Skin of body (tissue), 3 donors: ENCODE results near the gene LIN7A. TPM values are rescaled to one million over a fixed set of nuclear protein-coding genes. Genes with fewer than 3 reads are reported as not detected.
A peak's percentile ranks its signal among the peaks of the same experiment; 100 is the strongest.

Experiments used
- DNase-seq: peaks from one replicate; lab custom pipeline; 2025; lab: John Stamatoyannopoulos, UW
- small RNA-seq: library from RNA; depleted of rRNA; stranded (forward); fragments of <200 nt; gene quantifications from one replicate; pipeline ENCODE3, GENCODE V24; 2014; ENCODE audit warnings: low replicate concordance
- total RNA-seq: library from RNA; depleted of rRNA; stranded (reverse); fragments of >200 nt; gene quantifications from one replicate; pipeline ENCODE4 v1.2.3, GENCODE V29; 2014

LIN7A gene
- total RNA-seq, 1 donor from 2014 or later, result 5.9 TPM

- no peak for DNase-seq
These were observed 175.9 kb downstream of the LIN7A start for GRCh38 chr12:80761838-80762237.

DNA sequence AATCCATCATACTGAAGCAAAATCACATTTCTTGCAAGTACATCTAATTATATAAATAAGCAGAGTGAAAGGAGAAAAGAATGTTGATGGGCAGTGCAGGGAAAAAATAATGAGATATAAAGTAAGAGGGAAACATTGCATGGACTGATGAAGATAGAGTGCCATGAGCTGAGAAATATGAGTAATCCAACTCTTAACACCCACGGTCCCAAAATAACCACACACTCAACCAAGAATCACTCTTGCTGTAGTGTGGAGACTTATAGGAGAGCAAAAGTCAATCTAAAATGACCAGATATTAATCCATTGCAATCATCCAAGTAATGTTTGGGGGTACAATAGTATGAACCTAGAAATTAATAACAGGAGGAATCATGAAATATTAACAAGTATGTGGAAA, 180.9 kb downstream of the LIN7A start:
- no peak for DNase-seq

DNA sequence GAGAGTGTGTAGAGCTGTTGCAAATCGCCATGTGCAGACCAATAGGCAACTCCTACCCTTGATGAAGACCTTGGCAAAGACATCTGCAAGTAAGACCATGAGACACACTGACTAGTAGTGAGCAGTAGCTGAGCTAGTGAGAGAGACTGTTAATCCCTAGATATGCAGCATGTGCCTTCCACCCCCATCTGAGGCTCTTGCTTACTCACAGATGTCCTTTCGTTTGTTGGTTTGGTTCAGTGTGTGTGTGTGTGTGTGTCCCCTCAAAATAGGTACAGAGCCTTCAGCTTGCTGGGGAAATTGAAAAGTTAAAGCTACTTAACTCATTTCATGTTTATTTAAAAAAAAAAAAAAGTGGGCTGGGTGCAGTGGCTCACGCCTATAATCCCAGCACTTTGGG, 183.5 kb downstream of the LIN7A start:
- no peak for DNase-seq

DNA sequence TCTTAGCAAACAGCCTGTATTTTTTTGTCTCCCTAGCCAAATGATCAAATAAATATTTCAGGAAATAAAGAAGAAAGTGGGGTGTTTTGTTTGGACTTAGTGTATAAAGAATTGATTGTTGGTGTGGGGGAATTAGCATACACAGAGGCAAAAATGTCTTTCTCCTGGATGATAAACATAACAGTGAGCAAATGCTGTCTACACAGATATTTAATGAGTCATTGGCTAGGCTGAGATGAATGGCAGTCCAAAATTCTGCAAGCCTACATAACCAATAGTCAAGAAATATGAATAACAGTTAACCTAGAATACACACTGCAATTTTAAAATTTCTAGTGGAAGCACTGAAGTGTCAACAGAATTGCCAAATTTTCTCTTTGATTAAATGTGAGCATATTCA, 185.3 kb downstream of the LIN7A start:
- no peak for DNase-seq

DNA sequence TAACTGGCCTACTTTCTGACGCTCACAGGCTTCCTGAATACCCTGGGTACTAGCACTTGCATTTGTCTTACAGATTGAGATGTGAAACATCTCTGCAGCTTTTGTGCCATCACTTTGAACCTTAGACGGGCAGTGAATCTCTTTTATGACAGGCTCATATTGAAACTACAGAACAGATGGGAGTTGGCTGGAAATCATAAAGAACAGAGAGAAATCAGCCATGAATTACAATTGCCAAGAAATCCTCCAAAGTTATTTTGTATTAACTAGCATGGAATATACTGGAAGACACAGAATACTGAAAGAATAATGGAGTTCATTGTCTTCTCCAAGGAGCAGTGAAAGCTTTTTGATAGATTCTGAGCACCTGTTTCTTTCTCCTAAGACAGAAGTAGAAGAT, 188.3 kb downstream of the LIN7A start:
- no peak for DNase-seq

DNA sequence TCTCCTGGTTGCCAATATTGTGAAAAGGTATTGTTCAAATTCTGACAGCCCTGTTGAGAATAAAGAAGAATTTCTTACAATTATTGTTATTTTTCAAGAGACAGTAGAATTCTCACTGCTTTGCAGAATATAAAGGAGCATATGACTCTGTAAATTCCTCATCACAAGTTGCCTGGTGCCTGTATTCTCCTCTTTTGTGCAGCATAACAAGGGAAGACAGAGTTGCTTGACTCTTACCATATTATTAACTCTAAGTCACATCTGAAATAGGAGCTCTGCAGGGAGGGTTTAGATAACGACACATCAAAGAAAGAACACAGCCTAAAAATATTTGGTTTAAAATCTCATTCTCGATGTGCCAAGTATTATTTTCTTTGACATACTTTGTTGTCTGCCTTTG, 189.9 kb downstream of the LIN7A start:
- DNase-seq, result no peak

- DNase-seq, result peak; percentile 8
These were observed 191.8 kb downstream of the LIN7A start for GRCh38 chr12:80745851-80746505.

Small RNA genes within 50 kb of the gene (small RNA-seq; reads per million reads assigned to genes)
- not detected for gene MIR617
- gene MIR618, result 0.26 reads per million, percentile 19 among the genes with 10 or more reads in this experiment

Other genes with a start within 250 kb of the LIN7A start
- gene MYF6, start 230.3 kb downstream of the LIN7A start, total RNA-seq, result 9.8 TPM
- gene MYF5, start 221.0 kb downstream of the LIN7A start, total RNA-seq, result 3.5 TPM
- gene ACSS3, start 140.1 kb upstream of the LIN7A start, total RNA-seq, result 19.2 TPM